Measurements from ENCODE around the gene RPIA.
A peak's percentile ranks its signal among the peaks of the same experiment; 100 is the strongest.
"Not testable (repeated sequence)": the region's sequence is repeated elsewhere in the genome, so short reads cannot be mapped to it uniquely, and the experiment has no call there.

Gene RPIA

DNA sequence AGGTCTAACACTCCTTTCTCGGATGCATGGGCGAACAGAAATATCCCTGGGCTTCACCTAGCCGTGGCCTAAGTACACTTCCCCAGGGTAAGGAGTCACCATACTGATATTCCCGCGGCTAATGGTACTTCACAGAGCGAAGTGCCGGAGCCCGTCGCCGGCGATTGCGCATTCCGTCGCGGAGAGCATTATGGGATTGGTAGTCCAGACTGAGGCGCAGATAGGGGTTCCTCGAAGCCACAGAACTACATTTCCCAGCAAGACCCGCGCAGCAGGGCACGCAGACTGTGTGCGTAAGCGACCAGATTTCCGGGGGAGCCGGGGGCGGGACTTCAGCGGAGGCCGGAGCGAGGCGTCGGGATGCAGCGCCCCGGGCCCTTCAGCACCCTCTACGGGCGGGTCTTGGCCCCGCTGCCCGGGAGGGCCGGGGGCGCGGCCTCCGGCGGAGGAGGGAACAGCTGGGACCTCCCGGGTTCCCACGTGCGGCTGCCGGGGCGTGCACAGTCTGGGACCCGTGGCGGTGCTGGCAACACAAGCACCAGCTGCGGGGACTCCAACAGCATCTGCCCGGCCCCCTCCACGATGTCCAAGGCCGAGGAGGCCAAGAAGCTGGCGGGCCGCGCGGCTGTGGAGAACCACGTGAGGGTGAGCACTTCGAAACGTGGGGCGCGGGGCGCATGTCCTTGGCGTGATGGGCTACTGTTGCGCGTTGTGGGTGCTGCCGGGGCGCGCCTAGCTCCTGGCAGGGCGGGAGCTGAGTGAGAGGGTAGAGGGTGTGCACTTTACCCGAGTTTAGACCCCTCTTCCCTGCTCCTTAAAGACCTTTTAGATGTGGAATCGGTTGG, at the start of gene RPIA:
TSS of gene RPIA (plus strand) at position 335 of the 845 bp plus-strand sequence. CDS start at position 361, 26 bp downstream.
- H3K27ac ChIP-seq = peak within 1 kb of the TSS; percentile 64
- peak; percentile 66 for TF ChIP-seq CTCF (conservative IDR thresholded peaks at IDR 0.05)

DNA sequence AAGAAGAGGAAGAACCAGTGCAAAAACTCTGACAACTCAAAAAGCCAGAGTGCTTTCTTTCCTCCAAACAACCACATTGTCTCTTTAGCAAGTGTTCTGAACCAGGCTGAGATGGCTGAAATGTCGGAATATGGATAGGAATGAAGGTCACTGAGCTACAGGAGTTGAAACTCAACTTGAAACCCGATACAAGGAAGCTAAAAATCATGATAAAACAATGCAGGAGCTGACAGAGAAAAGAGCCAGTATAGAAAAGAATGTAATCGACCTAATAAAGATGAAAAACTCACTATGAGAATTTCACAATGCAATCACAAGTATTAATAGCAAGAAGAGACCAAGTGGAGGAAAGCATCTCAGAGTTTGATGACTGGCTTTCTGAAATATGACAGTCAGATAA, 49.2 kb upstream of the RPIA start:
- TF ChIP-seq CTCF (conservative IDR thresholded peaks at IDR 0.05) = no peak
- no peak overlapping the region for H3K27ac ChIP-seq

GRCh38 chr2:88645291-88645882, 46.1 kb upstream of the RPIA start:
- not testable (repeated sequence) for H3K27ac ChIP-seq

GRCh38 chr2:88651646-88652045, 39.8 kb upstream of the RPIA start:
- TF ChIP-seq CTCF (conservative IDR thresholded peaks at IDR 0.05) = no peak

DNA sequence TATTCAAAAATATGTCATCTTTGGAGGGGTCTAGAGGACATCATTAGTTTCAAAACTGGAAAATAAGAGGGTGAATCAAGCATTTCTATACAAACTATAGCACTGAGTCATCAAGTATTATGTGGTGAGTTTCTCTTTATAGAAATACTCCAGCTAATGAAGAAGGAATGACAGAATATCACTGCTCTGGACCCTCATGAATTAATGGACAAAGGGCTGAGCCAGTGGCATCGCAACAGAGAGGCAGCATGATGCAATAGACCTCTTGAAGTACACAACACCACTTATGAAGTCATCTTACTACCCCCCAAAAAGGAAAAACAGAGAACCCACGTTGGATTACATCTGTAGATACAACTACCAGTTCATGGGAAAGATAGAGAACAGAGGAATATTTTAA, 36.8 kb upstream of the RPIA start:
- H3K27ac ChIP-seq = no peak overlapping the region
- no peak for TF ChIP-seq CTCF (conservative IDR thresholded peaks at IDR 0.05)

More at GRCh38 chr2:88651646-88652045, 39.8 kb upstream of the RPIA start:
- H3K27ac ChIP-seq = no peak overlapping the region

GRCh38 chr2:88656690-88657089, 34.8 kb upstream of the RPIA start:
- TF ChIP-seq CTCF (conservative IDR thresholded peaks at IDR 0.05) = no peak
- H3K27ac ChIP-seq = no peak overlapping the region

DNA sequence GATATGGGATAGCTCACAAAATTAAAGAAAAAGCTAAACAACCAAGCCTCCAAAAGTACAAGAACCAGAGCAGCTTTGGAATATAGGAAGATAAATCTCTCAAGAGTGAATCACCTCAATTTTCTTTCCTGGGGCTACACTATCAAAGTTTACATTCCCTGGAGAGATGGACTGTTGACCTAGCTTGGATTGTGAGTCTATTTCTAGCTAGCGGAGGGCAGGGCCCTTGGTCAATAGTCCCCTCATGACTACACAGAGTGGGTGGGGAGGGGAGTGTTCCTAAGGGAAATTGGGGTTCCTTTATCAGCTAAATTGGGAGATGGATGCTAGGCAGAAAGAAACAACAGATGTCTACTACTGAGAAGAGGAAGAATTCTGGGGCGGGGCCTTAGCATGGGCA, 34.3 kb upstream of the RPIA start:
- TF ChIP-seq CTCF (conservative IDR thresholded peaks at IDR 0.05) = no peak
- H3K27ac ChIP-seq = no peak overlapping the region

DNA sequence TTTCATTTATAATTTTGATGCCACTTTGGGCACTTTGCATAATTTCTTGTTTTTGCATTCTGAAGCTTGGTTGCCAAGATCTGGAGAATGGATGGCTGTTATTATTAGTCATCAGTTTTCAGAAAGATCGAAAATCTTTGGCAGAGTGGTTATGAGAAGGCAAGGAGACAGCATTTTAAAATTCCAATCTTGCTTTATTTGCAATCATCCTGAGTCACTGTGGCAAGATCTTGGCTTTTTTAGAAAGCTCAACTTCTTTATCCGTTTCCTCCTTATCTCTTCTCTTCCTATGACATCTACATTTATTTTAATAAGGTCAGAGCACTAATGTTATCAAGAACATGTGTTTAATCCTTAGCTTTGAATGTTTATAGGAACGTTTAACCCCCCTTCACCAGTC, 33.1 kb upstream of the RPIA start:
- TF ChIP-seq CTCF (conservative IDR thresholded peaks at IDR 0.05) = no peak
- no peak overlapping the region for H3K27ac ChIP-seq

Measured in VCaP (cell line).